GM12878 (cell line): ENCODE measurements around the gene KLF7. TPM values are rescaled to one million over a fixed set of nuclear protein-coding genes. Genes with fewer than 3 reads are reported as not detected.

ENCODE experiments used
- ATAC-seq: fragments of 200-7000 bp; cut with Tn5 transposase; 3 replicates; pipeline ENCODE4 v1.9.1; 2020; ENCODE audit warnings: mild to moderate bottlenecking, moderate library complexity
- BruUV-seq: library from RNA; stranded (reverse); fragments of 400-500 nt; replicated peaks from 2 replicates; lab custom pipeline; 2021; lab: Mats Ljungman, UMichigan
- CTCF ChIA-PET: fragments of 300-600 bp; sonication (Branson Sonifier 250); formaldehyde crosslinking; extraction: SDS; loops from one replicate; lab custom pipeline; 2021; ENCODE audit warnings: inconsistent platforms; lab: Yijun Ruan, JAX
- POLR2A ChIA-PET: fragments of 350-600 bp; formaldehyde crosslinking; extraction: SDS; loops from one replicate; lab custom pipeline; 2021; ENCODE audit warnings: inconsistent platforms; lab: Charles Lee
- RAD21 ChIA-PET: fragments of 300-600 bp; sonication (Branson Sonifier 250); formaldehyde crosslinking; loops from one replicate; lab custom pipeline; 2023; ENCODE audit warnings: antibody characterized with exemption; ENCODE audit not compliant: unreplicated experiment; lab: Charles Lee
- SMC1A ChIA-PET: fragments of 300-600 bp; sonication (Branson Sonifier 250); formaldehyde crosslinking; loops from one replicate; lab custom pipeline; 2023; ENCODE audit not compliant: unreplicated experiment, uncharacterized antibody; lab: Charles Lee
- DNase-seq: peaks from one replicate; pipeline ENCODE4 v3.0.0-alpha.2; 2011; ENCODE audit warnings: low read depth, low spot score
- FAIRE-seq: peaks from 3 replicates; lab custom pipeline; 2011; peaks lifted over from hg19 to GRCh38; lab: Jason Lieb, UNC
- H2AFZ ChIP-seq: 2 replicates; pipeline ENCODE4 v1.6.0; 2011; ENCODE audit warnings: low read depth, low read length, control low read depth; ENCODE audit not compliant: control insufficient read depth
- H3K27ac ChIP-seq: 2 replicates; pipeline ENCODE4 v1.5.1; 2011; ENCODE audit warnings: control low read depth; ENCODE audit not compliant: control insufficient read depth, insufficient read depth
- H3K27me3 ChIP-seq, 2 experiments: replicated peaks in 1 of 2; 2 replicates each; pipeline versions ENCODE4 v1.6.0 to v1.6.1; 2011; ENCODE audit warnings: low read length in 1 of 2; ENCODE audit not compliant: control insufficient read depth in 2 of 2, insufficient read depth in 2 of 2
- H3K36me3 ChIP-seq, 2 experiments: 2 replicates each; pipeline ENCODE4 v1.5.1; 2011; ENCODE audit warnings: low read length in 1 of 2; ENCODE audit not compliant: control insufficient read depth in 2 of 2, insufficient read depth in 2 of 2
- H3K4me1 ChIP-seq: 2 replicates; pipeline ENCODE4 v1.6.1; 2011; ENCODE audit warnings: mild to moderate bottlenecking, low read length, moderate library complexity, mixed read lengths; ENCODE audit not compliant: control insufficient read depth, insufficient read depth
- H3K4me2 ChIP-seq: 2 replicates; pipeline ENCODE4 v1.6.0; 2011; ENCODE audit warnings: control low read depth; ENCODE audit not compliant: control insufficient read depth, insufficient read depth
- H3K4me3 ChIP-seq: fragments of 200-600 bp; sonication (generic); 2 replicates; pipeline ENCODE4 v1.5.1; 2016
- H3K79me2 ChIP-seq: 2 replicates; pipeline ENCODE4 v1.6.0; 2011; ENCODE audit warnings: low read length; ENCODE audit not compliant: control insufficient read depth, insufficient read depth
- H3K9ac ChIP-seq: 2 replicates; pipeline ENCODE4 v1.8.0; 2011; ENCODE audit warnings: low read length, control low read depth, mixed read lengths; ENCODE audit not compliant: control insufficient read depth, insufficient read depth
- H3K9me3 ChIP-seq: replicated peaks from 3 replicates; pipeline ENCODE4 v1.5.1; 2011; ENCODE audit warnings: mild to moderate bottlenecking, low read length; ENCODE audit not compliant: control insufficient read depth, insufficient read depth
- H4K20me1 ChIP-seq: 2 replicates; pipeline ENCODE4 v1.6.0; 2011; ENCODE audit not compliant: control insufficient read depth, insufficient read depth
- CHD4 ChIP-seq: fragments of 200-600 bp; sonication (generic); IDR thresholded peaks from 2 replicates; pipeline ENCODE4 v1.6.1; 2016; ENCODE audit warnings: mild to moderate bottlenecking
- NBN ChIP-seq: fragments of 450-650 bp; IDR thresholded peaks from 2 replicates; pipeline ENCODE4 v1.6.1; 2016
- PBX3 ChIP-seq: IDR thresholded peaks from 2 replicates; pipeline ENCODE4 v1.6.1; 2011; ENCODE audit warnings: mild to moderate bottlenecking, low read depth, low read length, moderate library complexity; ENCODE audit not compliant: insufficient replicate concordance
- SKIL ChIP-seq: fragments of 450-650 bp; IDR thresholded peaks from 2 replicates; pipeline ENCODE4 v1.6.1; 2017; ENCODE audit warnings: mild to moderate bottlenecking, low read depth, inconsistent platforms; ENCODE audit not compliant: poor library complexity, severe bottlenecking
- TBL1XR1 ChIP-seq: IDR thresholded peaks from 2 replicates; pipeline ENCODE4 v1.6.1; 2012; ENCODE audit warnings: low read depth, low read length, improper control_type of control experiment
- WGBS: methylation state at CpG from one replicate; pipeline ENCODE4 v1.1.6; 2016; ENCODE audit warnings: low lambda C conversion rate; ENCODE audit not compliant: insufficient replicate concordance, insufficient coverage; ENCODE audit errors: missing lambda C conversion rate; 5-methylcytosine and 5-hydroxymethylcytosine counted together
- in situ Hi-C: fragments of 300-500 bp; cut with MboI; formaldehyde crosslinking; loops from 9 replicates; pipeline ENCODE4 v1.14.3; 2018; ENCODE audit warnings: mixed read lengths
- intact Hi-C: fragments of 100-400 bp; cut with micrococcal nuclease; formaldehyde crosslinking; loops from one replicate; pipeline ENCODE4 v1.14.2; 2022; ENCODE audit not compliant: unreplicated experiment
- polyA plus RNA-seq, 11 experiments: library from polyadenylated mRNA; depleted of rRNA in 4 of 11; unstranded in 6 of 11; stranded (reverse) in 5 of 11; fragments of >200 nt; fragmentation: Nextera tagmentation in 4 of 11; fragmentation: Illumina TruSeq in 1 of 11; extraction: Ambion mirVana in 4 of 11; extraction: Trizol in 1 of 11; gene quantifications; 1 replicate in 1 of 11; 2 replicates in 10 of 11; pipeline versions ENCODE4 v1.2.1 to v1.2.3, GENCODE V29; 2011 to 2016; ENCODE audit warnings: inconsistent platforms in 2 of 11, missing spikeins in 2 of 11, low read depth in 1 of 11
- total RNA-seq, 4 experiments: library from RNA; depleted of rRNA in 3 of 4; stranded (reverse); fragments of >200 nt in 3 of 4; fragmentation: Illumina TruSeq in 1 of 4; extraction: Trizol in 1 of 4; gene quantifications; 2 replicates each; pipeline versions ENCODE4 v1.2.1 to v1.2.3, GENCODE V29; 2013 to 2021

KLF7 gene
- total and polyA plus RNA-seq, 10 of the 15 experiments (the other 5 are each of a cell fraction or from before 2014, with no cell fraction given): 2.4 to 24.8 (median 8.5) TPM

GRCh38 chr2:207064128-207064690 lies 101.5 kb downstream of the KLF7 start:
- ChIA-PET RAD21 (interaction anchor here (0.9 to 1.2 kb wide), 2 partner anchors 10 to 102 kb away, joined by 3 to 5 read pairs; partner anchors contain the start of gene KLF7), POLR2A (interaction anchor here (1.2 kb wide), 1 partner anchor 10 kb away, joined by 3 read pairs; no protein-coding TSS in a partner anchor)
- Histone ChIP-seq H3K4me1 (no peaks in the 10 kb centered on the region), H4K20me1 (no peaks in the 10 kb centered on the region), H3K27ac (no peak overlapping the region), H2AFZ (no peak overlapping the region), H3K4me3 (no peak overlapping the region)
- in situ Hi-C loops: no loop called here
- WGBS: 75% methylated on average over 11 of the region's 11 CpGs
- ATAC-seq: no peak
- DNase-seq: no peak
- TF ChIP-seq SKIL (no peak), TBL1XR1 (no peak)
- TF ChIP-seq, all 136 proteins: peak for 0
- ChIA-PET CTCF (interaction anchor here (0.6 kb wide), 1 partner anchor 319 kb away, joined by 3 read pairs; no protein-coding TSS in a partner anchor), SMC1A (interaction anchor here (1.1 to 1.4 kb wide), 2 partner anchors 18 to 52 kb away, joined by 3 read pairs; no protein-coding TSS in a partner anchor)
- Histone ChIP-seq H3K9me3 (no peaks in the 10 kb centered on the region), H3K79me2 (no peaks in the 10 kb centered on the region), H3K9ac (no peak overlapping the region), H3K27me3 (no peaks in the 10 kb centered on the region), H3K36me3 (no peaks in the 10 kb centered on the region), H3K4me2 (no peak overlapping the region)
- intact Hi-C loops: no loop called here
- no TSS peak for BruUV-seq
- no peak for FAIRE-seq

- FAIRE-seq: no peak
- RAD21 ChIA-PET: no interaction called here
- SMC1A ChIA-PET: interaction anchor here (0.6 to 1.0 kb wide), 4 partner anchors 13 to 412 kb away, joined by 3 to 4 read pairs (median 3); no protein-coding TSS in a partner anchor
Measured at GRCh38 chr2:207061181-207061580, 104.6 kb downstream of the KLF7 start.

More at GRCh38 chr2:207061181-207061580, 104.6 kb downstream of the KLF7 start:
- Histone ChIP-seq H3K79me2 (no peaks in the 10 kb centered on the region), H3K4me1 (no peaks in the 10 kb centered on the region), H3K9me3 (no peaks in the 10 kb centered on the region), H4K20me1 (no peaks in the 10 kb centered on the region), H2AFZ (no peak overlapping the region), H3K27ac (no peak overlapping the region), H3K9ac (no peak overlapping the region), H3K4me2 (no peak overlapping the region), H3K4me3 (no peak overlapping the region), H3K27me3 (no peaks in the 10 kb centered on the region), H3K36me3 (no peaks in the 10 kb centered on the region)
- CTCF ChIA-PET: interaction anchor here (1.3 kb wide), 1 partner anchor 14 kb away, joined by 4 read pairs; no protein-coding TSS in a partner anchor
- in situ Hi-C loops: no loop called here
- ATAC-seq (no peak), DNase-seq (no peak)
- TF ChIP-seq CHD4 (no peak), PBX3 (no peak), NBN (no peak)
- 0% methylated on average over 1 of the region's 1 CpG for WGBS
- POLR2A ChIA-PET: no interaction called here
- intact Hi-C loops: no loop called here
- BruUV-seq: no TSS peak
